Measurements from ENCODE around the gene SLC29A3.

GRCh38 chr10:71346731-71347130 lies 27.7 kb downstream of the SLC29A3 start:
- TF ChIP-seq EZH2phosphoT487 (IDR thresholded peaks at IDR 0.05; ENCODE audit: borderline replicate concordance, low read depth) (no peak), GATA2 (CRISPR knock-in tag; IDR thresholded peaks at IDR 0.05) (no peak), GABPA (IDR thresholded peaks at IDR 0.05; ENCODE audit: low read depth) (no peak), CTCF (IDR thresholded peaks at IDR 0.05) (no peak)

Data from SK-N-SH (cell line).